ENCODE results near the gene ASS1. TPM values are rescaled to one million over a fixed set of nuclear protein-coding genes. Genes with fewer than 3 reads are reported as not detected.

The ASS1 gene
- total RNA-seq, 1 experiment from 2014 or later, result 26.2 TPM

GRCh38 chr9:130459151-130459550 is 14.4 kb downstream of the ASS1 start:
- DNase-seq (ENCODE audit: low read depth, low spot score), result no peak
- ChIA-PET CTCF (interaction anchor here (0.5 kb wide), 1 partner anchor 224 kb away, joined by 7 read pairs; no protein-coding TSS in a partner anchor), POLR2A (no interaction called here)
- no peaks in the 10 kb centered on the region for H3K9me3 ChIP-seq (ENCODE audit: control insufficient read depth, insufficient read depth, low read depth, low read length)
- no peak for ATAC-seq
- H3K36me3 ChIP-seq (ENCODE audit: control insufficient read depth, insufficient read depth, low read length), result no peaks in the 10 kb centered on the region
- in situ Hi-C loops (cut with HindIII; ENCODE audit: low pct_unique_long_range_greater_than_20kb, low sequenced_read_pairs), result no loop called here
- H3K27ac ChIP-seq (ENCODE audit: low read length), result no peak overlapping the region
- H3K4me3 ChIP-seq (ENCODE audit: low read depth in 2 of 2, low read length in 2 of 2), result no peak overlapping the region
- BruUV-seq (replicated peaks), result no TSS peak
- TF ChIP-seq SIN3A (IDR thresholded peaks at IDR 0.05; ENCODE audit: borderline replicate concordance, insufficient read depth, low read depth, low read length), result no peak
- no peaks in the 10 kb centered on the region for H3K27me3 ChIP-seq (ENCODE audit: control insufficient read depth, insufficient read depth, low read length)
- H3K4me1 ChIP-seq (ENCODE audit: control insufficient read depth, insufficient read depth, low read length), result no peaks in the 10 kb centered on the region
- intact Hi-C loops (cut with micrococcal nuclease; ENCODE audit: unreplicated experiment), result no loop called here

- H3K4me1 ChIP-seq (ENCODE audit: control insufficient read depth, insufficient read depth, low read length), result no peaks in the 10 kb centered on the region
- no peak overlapping the region for H3K4me3 ChIP-seq (ENCODE audit: low read depth in 2 of 2, low read length in 2 of 2)
- in situ Hi-C loops (cut with HindIII; ENCODE audit: low pct_unique_long_range_greater_than_20kb, low sequenced_read_pairs) (no loop called here), intact Hi-C loops (cut with micrococcal nuclease; ENCODE audit: unreplicated experiment) (no loop called here)
- ChIA-PET CTCF (no interaction called here), POLR2A (no interaction called here)
- BruUV-seq (replicated peaks), result no TSS peak
- H3K9me3 ChIP-seq (ENCODE audit: control insufficient read depth, insufficient read depth, low read depth, low read length), result no peaks in the 10 kb centered on the region
- no peak for TF ChIP-seq TCF7L2 (IDR thresholded peaks at IDR 0.05; ENCODE audit: low read depth, low read length)
- TF ChIP-seq REST (IDR thresholded peaks at IDR 0.05; ENCODE audit: insufficient read depth in 1 of 2, low read depth in 2 of 2, low read length in 1 of 2), result no peak
- TF ChIP-seq POLR2AphosphoS5 (IDR thresholded peaks at IDR 0.05; ENCODE audit: low read depth, low read length), result no peak
- no peak for TF ChIP-seq CTCF (IDR thresholded peaks at IDR 0.05)
- no peak for TF ChIP-seq SIN3A (IDR thresholded peaks at IDR 0.05; ENCODE audit: borderline replicate concordance, insufficient read depth, low read depth, low read length)
- H3K27ac ChIP-seq (ENCODE audit: low read length), result no peak overlapping the region
- ATAC-seq (no peak), DNase-seq (ENCODE audit: low read depth, low spot score) (no peak)
- no peaks in the 10 kb centered on the region for H3K36me3 ChIP-seq (ENCODE audit: control insufficient read depth, insufficient read depth, low read length)
- no peaks in the 10 kb centered on the region for H3K27me3 ChIP-seq (ENCODE audit: control insufficient read depth, insufficient read depth, low read length)
These were observed 15.3 kb downstream of the ASS1 start for GRCh38 chr9:130459941-130460669.

GRCh38 chr9:130461218-130461630 is 16.5 kb downstream of the ASS1 start:
- no peaks in the 10 kb centered on the region for H3K9me3 ChIP-seq (ENCODE audit: control insufficient read depth, insufficient read depth, low read depth, low read length)
- POLR2A ChIA-PET, result no interaction called here
- H3K27me3 ChIP-seq (ENCODE audit: control insufficient read depth, insufficient read depth, low read length), result no peaks in the 10 kb centered on the region
- no peak overlapping the region for H3K4me3 ChIP-seq (ENCODE audit: low read depth in 2 of 2, low read length in 2 of 2)
- CTCF ChIA-PET, result interaction anchor here (0.6 kb wide), 1 partner anchor 1003 kb away, joined by 4 read pairs; no protein-coding TSS in a partner anchor
- ATAC-seq (peak; percentile 82), DNase-seq (ENCODE audit: low read depth, low spot score) (peak; percentile 12)
- no peaks in the 10 kb centered on the region for H3K36me3 ChIP-seq (ENCODE audit: control insufficient read depth, insufficient read depth, low read length)
- BruUV-seq (replicated peaks), result no TSS peak
- H3K4me1 ChIP-seq (ENCODE audit: control insufficient read depth, insufficient read depth, low read length), result no peaks in the 10 kb centered on the region
- in situ Hi-C loops (cut with HindIII; ENCODE audit: low pct_unique_long_range_greater_than_20kb, low sequenced_read_pairs) (no loop called here), intact Hi-C loops (cut with micrococcal nuclease; ENCODE audit: unreplicated experiment) (no loop called here)
- TF ChIP-seq CTCF (IDR thresholded peaks at IDR 0.05), result peak; percentile 81
- TF ChIP-seq POLR2AphosphoS5 (IDR thresholded peaks at IDR 0.05; ENCODE audit: low read depth, low read length), result no peak
- no peak overlapping the region for H3K27ac ChIP-seq (ENCODE audit: low read length)
